Parathyroid adenoma (tissue), 2 donors: ENCODE results near the gene TBL1XR1.

ENCODE experiments used
- H2AFZ ChIP-seq: fragments of 300-600 bp; sonication (generic); one replicate; pipeline ENCODE4 v1.7.0; 2017; ENCODE audit warnings: antibody characterized with exemption, mild to moderate bottlenecking
- H3K27ac ChIP-seq: fragments of 300-600 bp; sonication (generic); one replicate; pipeline ENCODE4 v1.7.0; 2017
- H3K27me3 ChIP-seq: fragments of 300-600 bp; sonication (generic); one replicate; pipeline ENCODE4 v1.7.0; 2017; ENCODE audit warnings: low read length; ENCODE audit not compliant: control insufficient read depth, insufficient read depth
- H3K36me3 ChIP-seq: fragments of 300-600 bp; sonication (generic); one replicate; pipeline ENCODE4 v1.7.0; 2017; ENCODE audit warnings: low read length; ENCODE audit not compliant: control insufficient read depth, insufficient read depth
- H3K4me1 ChIP-seq: fragments of 300-600 bp; sonication (generic); one replicate; pipeline ENCODE4 v1.7.0; 2017; ENCODE audit warnings: control low read depth
- H3K4me2 ChIP-seq: fragments of 300-600 bp; sonication (generic); one replicate; pipeline ENCODE4 v1.7.0; 2017; ENCODE audit warnings: low read length
- H3K4me3 ChIP-seq: fragments of 300-600 bp; sonication (generic); one replicate; pipeline ENCODE4 v1.7.0; 2017; ENCODE audit warnings: low read depth, low read length
- H3K79me2 ChIP-seq: fragments of 300-600 bp; sonication (generic); one replicate; pipeline ENCODE4 v1.7.0; 2017; ENCODE audit warnings: control low read depth
- H3K9ac ChIP-seq: fragments of 300-600 bp; sonication (generic); one replicate; pipeline ENCODE4 v1.7.0; 2017; ENCODE audit warnings: mild to moderate bottlenecking
- H3K9me3 ChIP-seq: fragments of 300-600 bp; sonication (generic); one replicate; pipeline ENCODE4 v1.7.0; 2017; ENCODE audit warnings: low read length; ENCODE audit not compliant: control insufficient read depth
- CTCF ChIP-seq: fragments of 300-600 bp; sonication (generic); IDR thresholded peaks from one replicate; pipeline ENCODE4 v1.7.0; 2017; ENCODE audit warnings: antibody characterized with exemption, mild to moderate bottlenecking
- donor health status: primary hyperparathyroidism.

Gene TBL1XR1

GRCh38 chr3:176970770-176971169 is 226.5 kb downstream of the TBL1XR1 start:
- Histone ChIP-seq H3K27me3 (no peaks in the 10 kb centered on the region), H3K27ac (no peak overlapping the region), H3K4me2 (no peak overlapping the region), H3K4me3 (no peak overlapping the region), H3K79me2 (no peaks in the 10 kb centered on the region), H3K9ac (no peak overlapping the region), H3K4me1 (peaks cover 6% of the 10 kb centered on the region), H2AFZ (no peak overlapping the region), H3K9me3 (no peaks in the 10 kb centered on the region), H3K36me3 (no peaks in the 10 kb centered on the region)
- TF ChIP-seq CTCF = no peak

GRCh38 chr3:176969506-176969905 is 227.8 kb downstream of the TBL1XR1 start:
- no peak overlapping the region for H2AFZ ChIP-seq
- H3K27me3 ChIP-seq = no peaks in the 10 kb centered on the region
- TF ChIP-seq CTCF = no peak
- no peak overlapping the region for H3K27ac ChIP-seq
- no peak overlapping the region for H3K9ac ChIP-seq
- H3K36me3 ChIP-seq = no peaks in the 10 kb centered on the region
- no peaks in the 10 kb centered on the region for H3K9me3 ChIP-seq
- H3K4me3 ChIP-seq = no peak overlapping the region
- no peaks in the 10 kb centered on the region for H3K79me2 ChIP-seq
- H3K4me1 ChIP-seq = peaks cover 6% of the 10 kb centered on the region
- no peak overlapping the region for H3K4me2 ChIP-seq
